PC-9 (cell line): ENCODE results near the gene RBCK1.

ENCODE experiments used
- EZH2 ChIP-seq: fragments of 200-600 bp; sonication (generic); IDR thresholded peaks from 2 replicates; pipeline ENCODE4 v1.8.0; 2017; ENCODE audit warnings: antibody characterized with exemption, low read depth
- TF ChIP-seq, protein P1 (sequence below): fragments of 200-600 bp; sonication (generic); conservative IDR thresholded peaks from 2 replicates; pipeline ENCODE4 v1.6.1; 2017; ENCODE audit warnings: mixed run types, antibody characterized with exemption, mild to moderate bottlenecking, moderate library complexity

DNA sequence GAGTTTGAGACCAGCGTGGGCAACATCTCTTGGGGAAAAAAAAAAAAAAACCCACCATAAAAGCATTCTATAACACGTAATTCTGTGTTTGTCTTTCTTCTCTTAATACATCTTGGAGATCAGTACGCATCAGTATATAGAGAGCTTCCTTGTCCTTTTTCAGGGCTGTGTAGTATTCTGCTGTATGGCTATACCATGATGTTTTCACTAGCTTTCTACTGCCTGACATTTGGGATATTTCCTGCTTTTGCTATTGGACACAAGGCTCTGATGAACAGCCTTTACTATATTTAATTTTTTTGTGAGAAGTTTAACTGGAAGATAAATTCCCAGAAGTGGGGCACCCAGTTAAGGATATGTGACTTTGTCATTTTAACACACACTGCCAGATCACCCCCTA, 20.6 kb upstream of the RBCK1 start:
- TF ChIP-seq, protein P1, sequence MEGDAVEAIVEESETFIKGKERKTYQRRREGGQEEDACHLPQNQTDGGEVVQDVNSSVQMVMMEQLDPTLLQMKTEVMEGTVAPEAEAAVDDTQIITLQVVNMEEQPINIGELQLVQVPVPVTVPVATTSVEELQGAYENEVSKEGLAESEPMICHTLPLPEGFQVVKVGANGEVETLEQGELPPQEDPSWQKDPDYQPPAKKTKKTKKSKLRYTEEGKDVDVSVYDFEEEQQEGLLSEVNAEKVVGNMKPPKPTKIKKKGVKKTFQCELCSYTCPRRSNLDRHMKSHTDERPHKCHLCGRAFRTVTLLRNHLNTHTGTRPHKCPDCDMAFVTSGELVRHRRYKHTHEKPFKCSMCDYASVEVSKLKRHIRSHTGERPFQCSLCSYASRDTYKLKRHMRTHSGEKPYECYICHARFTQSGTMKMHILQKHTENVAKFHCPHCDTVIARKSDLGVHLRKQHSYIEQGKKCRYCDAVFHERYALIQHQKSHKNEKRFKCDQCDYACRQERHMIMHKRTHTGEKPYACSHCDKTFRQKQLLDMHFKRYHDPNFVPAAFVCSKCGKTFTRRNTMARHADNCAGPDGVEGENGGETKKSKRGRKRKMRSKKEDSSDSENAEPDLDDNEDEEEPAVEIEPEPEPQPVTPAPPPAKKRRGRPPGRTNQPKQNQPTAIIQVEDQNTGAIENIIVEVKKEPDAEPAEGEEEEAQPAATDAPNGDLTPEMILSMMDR = no peak
- TF ChIP-seq EZH2 = no peak
